ENCODE results near the gene HOXD12.

The HOXD12 gene

DNA sequence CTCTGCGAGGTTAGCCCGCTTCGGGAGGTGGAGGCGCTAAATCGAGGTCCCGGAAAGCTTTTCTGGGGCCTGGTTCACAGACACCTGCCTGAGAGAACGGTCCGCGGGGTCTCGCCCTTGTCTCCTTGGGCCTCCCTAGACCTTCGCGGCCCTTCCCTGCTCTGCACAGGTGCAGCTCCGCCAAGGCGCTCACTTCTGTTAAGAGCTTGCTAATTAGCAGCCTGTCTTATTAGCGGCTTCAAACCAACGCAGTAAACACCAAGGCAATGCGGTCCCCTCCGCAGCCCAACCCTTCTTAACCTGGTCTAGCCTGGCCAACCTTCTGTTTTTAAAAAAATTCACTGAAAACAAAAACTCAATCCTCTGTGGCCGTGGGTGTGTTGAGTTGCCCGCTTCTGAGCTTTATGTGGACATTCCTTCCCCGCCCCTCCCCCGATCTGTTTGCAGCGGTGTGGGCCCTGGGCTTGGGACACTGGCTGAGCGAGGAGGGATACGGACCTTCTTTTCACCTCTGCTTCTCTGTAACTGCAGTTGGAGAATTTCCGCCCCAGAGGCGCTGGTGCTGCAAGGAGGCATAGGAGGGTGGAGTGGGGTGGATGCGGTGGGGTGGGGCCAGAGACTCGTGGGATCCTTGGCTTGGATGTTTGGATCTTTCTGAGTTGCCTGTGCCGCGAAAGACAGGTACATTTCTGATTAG lies 48.4 kb downstream of the HOXD12 start:
- no peak for DNase-seq (ENCODE audit: low read depth, low spot score)

DNA sequence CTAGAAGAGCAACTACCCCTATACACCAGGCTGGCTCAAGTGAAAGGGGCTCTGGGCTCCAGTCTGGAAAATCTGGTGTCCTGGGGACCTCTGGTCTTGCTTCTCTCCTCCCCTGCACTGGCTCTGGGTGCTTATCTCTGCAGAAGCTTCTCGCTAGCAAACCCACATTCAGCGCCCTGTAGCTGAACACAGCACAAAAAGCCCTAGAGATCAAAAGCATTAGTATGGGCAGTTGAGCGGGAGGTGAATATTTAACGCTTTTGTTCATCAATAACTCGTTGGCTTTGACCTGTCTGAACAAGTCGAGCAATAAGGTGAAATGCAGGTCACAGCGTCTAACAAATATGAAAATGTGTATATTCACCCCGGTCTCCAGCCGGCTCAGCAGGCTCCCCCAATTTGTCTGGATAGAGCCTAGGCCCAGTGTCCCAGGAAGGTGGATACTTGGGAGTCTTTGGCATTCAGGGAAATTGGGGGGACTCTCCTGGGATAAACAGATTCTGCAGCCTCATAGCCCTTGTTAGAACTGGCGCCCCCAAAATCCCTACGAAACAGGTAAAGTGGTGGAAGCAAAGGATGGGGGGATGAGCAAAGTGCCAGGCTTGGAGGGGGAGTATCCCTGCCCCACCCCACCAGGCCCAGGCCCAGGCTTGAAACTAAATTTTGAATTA lies 49.3 kb downstream of the HOXD12 start:
- DNase-seq (ENCODE audit: low read depth, low spot score), result no peak

DNA sequence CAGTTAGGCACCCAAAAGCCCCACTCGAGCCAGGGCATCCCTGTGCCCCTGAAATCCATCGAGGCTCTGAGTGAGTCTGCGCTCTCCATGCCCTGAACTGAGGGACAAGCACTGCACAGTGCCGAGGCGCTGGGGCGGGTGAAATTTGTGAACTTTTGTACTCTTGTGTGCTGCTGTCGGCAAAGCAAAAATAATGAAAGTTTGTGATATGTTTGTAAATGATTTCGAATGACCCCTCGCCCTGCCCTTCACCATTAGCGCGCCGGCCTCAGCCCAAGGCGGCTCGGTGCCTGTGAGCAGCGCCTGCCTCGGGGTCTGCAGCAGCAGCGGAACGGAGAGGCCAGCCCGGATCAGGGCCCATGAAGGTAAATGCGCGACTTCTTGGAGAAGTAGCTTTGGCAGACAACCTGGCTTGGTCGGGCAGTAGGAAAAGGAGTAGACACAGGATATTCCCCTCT lies 49.9 kb downstream of the HOXD12 start:
- no peak for DNase-seq (ENCODE audit: low read depth, low spot score)

DNA sequence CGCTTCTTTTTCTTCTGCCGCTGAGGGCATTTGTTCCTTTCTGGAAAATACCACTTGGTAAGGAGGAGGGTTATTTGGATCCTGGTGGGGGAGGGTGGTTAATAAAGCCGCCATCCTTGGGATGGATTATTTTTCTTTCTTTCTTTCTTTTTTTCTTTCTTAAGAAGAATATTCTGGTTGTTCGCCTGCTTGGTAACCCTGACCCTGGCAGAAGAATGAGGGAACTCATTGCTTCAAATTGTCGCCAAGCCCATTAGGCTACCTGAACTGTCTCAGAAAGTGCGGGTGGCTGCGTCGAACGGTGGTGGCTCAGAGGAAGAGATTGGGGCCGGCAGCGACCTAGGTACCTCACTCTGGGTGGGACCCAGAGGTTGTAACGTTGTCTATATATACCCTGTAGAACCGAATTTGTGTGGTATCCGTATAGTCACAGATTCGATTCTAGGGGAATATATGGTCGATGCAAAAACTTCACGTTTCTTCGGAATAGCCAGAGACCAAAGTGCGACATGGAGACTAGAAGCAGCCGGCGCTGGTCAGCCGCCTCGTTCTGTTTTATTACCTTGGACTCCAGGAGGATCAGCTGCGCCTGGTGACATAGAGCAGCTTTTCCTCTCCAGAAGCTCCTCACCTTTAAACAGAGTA lies 50.5 kb downstream of the HOXD12 start:
- no peak for DNase-seq (ENCODE audit: low read depth, low spot score)

DNA sequence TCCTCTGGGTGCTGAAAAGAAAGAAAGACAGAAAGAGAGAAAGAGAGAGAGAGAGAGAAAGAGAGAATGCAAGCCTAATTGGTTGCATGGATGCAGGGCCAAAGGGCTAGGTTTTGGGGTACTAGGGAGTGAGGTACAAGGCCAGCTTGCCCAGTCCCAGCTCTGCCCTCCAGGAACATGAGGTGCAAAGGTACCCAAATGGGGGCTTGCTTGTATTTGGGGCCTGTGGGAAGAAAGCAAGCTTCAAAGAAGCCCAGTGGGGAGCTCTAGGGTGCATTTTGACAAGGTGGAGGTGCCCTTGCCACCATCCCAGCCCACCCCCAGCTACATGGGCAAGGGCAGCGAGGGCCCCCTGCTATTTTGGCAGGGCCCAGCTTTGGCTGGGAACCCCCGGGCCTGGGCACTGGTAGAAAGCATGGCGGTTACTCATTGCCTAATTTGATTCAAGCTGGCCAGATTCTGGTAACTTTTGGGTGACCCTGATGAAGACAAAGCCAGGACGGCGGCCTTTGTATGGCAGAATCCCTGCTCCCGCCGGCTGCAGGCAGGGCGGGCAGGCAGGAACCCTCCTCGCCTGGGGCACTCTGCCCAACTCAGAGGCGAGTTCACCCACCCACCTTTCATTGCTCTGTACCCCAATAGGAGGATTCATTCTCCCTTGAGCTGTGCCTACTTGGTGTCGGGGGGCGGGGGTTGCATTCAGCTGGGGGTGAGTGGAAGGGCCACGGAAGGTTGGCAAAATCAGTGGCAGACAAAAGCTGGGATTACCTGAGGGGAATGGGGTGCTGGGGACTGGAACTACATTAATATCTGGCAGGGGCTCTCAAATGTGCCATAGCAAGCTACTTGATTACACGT lies 51.2 kb downstream of the HOXD12 start:
- no peak for DNase-seq (ENCODE audit: low read depth, low spot score)

DNA sequence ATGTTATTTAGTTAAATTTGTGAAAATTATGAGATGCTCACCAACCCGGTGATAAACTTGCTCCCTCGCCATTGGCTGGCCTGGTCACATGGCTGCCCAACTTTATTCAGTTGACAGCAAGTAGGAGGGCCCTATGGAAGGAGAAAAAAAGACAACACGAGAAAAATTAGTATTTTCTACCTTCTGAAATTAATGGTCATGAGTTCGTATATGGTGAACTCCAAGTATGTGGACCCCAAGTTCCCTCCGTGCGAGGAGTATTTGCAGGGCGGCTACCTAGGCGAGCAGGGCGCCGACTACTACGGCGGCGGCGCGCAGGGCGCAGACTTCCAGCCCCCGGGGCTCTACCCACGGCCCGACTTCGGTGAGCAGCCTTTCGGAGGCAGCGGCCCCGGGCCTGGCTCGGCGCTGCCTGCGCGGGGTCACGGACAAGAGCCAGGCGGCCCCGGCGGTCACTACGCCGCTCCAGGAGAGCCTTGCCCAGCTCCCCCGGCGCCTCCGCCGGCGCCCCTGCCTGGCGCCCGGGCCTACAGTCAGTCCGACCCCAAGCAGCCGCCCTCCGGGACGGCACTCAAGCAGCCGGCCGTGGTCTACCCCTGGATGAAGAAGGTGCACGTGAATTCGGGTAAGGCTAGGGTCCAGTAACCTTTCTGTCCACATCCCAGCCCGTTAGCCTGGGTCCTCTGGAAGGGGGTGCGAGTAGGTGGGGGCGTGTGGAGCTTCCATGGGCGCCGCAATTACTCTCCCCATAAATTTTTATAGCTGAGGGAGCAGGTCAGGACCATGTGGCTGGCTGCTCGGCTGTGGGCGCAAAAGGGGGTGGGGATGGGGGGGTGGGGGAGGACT lies 52.1 kb downstream of the HOXD12 start, which contains the start of gene HOXD4:
TSS of gene HOXD4 (plus strand) at position 109 of the 846 bp plus-strand sequence. CDS start at position 193, 84 bp downstream.
- no peak for DNase-seq (ENCODE audit: low read depth, low spot score)

Data from smooth muscle cell of the brain vasculature (primary cell).